COLO668 (cell line): ENCODE measurements around the gene SORBS2.

ENCODE experiments used
- DNase-seq: peaks from one replicate; lab custom pipeline; 2025; ENCODE audit not compliant: unreplicated experiment; lab: John Stamatoyannopoulos, UW

SORBS2 gene

DNA sequence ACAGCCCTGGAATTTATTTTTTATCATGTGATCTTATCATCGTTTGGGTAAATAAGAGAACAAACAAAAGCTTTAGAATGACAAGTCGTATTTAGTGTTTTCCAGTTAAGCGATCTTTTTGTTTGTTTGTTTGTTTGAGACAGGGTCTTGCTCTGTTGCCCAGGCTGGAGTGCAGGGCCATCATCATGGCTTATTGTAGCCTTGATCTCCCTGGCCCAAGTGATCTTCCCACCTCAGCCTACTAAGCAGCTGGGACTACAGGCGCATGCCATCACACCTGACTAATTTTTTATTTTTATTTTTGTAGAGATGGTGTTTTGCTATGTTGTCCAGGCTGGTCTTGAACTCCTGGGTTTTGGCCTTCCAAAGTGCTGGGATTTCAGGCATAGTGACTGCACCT, 219.6 kb downstream of the SORBS2 start:
- no peak for DNase-seq

DNA sequence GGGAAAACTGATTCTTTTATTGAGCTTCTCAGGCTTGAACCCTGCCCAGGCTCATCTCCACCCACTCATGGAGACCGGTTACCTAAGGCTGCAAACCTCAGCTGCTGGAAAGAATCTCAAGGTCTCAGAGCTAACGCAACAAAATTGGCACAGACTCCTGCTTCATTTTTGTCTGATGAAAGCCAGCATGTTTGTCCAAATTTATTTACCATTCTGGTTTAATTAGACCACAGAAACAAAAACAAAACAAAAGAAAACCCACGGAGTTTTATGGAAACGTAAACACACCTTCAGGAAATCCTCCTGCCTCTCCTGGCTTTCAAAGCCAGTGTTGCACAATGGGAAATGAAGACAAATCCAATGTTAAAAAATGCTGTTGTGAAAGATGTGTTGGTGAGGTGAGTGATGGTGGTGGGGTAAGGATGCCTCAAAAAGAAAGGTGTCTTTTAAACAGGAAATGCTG, 220.3 kb downstream of the SORBS2 start:
- no peak for DNase-seq

DNA sequence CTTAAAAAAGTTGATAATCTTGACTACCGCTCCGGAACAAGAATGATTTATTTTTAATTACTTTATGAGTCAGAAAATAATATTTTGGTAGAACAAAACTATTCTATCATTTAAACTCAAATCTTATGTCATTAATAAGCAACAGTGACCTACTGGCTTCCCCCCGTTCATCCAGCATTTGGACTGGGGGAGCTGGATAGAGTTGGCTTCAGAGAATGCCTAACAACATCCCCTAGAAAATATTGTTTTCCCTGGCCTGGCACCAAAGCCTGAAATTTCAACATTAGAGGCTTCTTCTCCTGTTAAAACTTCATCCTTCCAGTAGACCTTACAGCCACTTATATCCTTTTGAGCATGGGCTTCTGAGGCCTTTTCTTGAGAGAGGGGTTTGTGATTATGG, 221.0 kb downstream of the SORBS2 start:
- no peak for DNase-seq

DNA sequence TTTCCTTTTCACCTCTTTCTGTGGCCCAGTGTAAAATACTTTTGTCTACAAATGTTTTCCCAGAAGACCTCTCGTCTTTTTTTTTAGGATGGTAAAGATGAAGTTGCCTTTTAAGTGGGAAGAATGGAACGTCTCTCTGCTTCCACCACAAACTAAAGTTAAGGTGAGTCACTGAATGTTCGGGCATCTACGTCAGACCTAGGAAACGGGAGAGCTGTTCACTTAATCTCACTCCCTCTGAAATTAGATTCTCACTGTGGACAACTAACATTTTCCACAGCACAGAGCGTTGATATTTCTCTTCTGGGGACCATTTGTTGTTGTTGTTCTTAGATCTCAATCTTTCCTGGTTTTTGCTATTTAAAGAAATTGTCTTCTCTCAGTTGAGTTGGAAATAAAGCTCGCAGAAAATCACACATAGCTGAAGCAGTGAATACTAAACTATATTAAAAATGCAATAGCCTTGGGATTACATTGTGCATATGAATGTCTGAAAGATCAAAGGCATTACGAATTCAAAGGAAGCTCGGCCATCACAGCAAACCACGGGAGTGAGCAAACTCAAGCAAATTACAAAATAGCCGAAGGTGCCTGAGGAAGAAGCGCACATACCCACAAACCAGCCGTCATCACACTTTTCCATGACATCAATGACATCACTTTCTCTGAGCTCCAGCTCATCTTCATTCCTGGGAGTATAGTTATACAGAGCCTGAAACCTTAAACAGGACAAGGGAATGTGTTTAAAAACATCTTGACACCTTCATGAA, 222.7 kb downstream of the SORBS2 start:
- DNase-seq: no peak

DNA sequence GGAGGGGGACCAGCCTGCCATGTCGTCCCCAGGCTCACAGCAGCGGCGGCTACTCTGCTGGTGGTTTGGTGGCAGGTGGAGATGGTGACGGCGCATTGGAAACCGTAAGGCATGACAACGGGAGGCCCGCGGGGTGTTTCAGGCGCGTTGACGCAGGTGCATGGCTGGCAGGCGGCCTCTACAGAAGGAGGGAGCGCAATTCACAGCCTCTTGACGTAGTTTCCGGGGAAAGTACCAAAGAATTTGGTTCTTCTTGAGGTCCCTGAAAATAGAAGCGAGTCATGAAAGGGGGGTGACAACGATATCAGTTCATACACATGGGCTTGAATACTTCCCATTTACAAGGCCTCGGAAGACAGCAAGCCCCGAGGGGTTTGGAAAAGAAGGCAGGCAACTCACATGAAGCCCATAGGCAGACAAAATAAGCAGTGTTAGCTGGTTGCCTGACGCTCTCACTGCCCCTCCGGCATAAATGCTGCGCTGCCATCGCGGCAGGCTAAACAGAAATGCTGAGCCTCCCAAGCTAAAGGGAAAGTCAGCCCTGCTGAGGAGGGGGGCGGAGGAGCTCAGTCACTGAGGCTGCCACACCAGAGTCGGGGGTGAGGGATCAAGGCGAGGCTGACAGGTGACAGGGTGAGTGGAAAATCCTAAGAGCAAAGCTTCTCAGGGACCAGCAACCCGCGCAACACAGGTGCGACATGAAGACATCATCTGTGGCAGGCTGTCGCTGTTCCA, 224.4 kb downstream of the SORBS2 start:
- DNase-seq: no peak

DNA sequence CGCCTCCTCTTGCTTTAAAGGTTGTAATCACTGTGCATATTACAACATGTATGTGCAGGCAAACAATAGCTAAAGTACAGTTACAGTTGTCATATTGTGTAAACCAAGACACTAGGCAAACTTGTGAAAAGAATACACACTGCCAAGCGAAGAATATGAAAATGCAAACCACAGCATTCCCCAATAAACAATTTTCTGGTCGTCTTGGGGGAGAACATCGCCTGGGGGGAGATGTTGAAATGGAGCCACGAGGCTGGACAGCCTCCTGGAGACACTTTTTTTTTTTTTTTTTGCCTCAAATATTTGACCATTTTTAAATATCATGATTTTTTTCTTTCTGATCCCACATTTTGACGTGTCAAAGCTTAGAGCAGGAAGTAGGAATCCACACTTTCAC, 225.0 kb downstream of the SORBS2 start:
- DNase-seq: no peak

DNA sequence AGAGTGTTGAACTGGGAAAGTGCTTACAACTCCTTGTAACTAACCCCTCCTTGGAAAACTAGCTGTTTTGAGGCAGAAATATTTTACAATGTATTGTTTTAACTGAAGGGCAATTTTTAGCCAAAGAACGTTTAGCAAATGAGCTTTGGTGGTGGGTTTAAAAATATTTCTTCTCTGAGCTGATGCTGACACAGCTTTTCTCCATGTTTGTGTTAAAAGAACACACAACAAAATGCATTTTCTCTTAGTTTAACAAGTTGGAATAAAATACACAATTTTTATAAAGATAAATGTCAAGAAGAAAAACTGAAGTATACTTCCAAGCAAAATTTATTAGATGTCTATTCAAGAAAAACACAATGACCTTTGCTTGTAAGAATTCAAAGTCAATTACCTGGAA, 226.8 kb downstream of the SORBS2 start:
- DNase-seq: no peak

DNA sequence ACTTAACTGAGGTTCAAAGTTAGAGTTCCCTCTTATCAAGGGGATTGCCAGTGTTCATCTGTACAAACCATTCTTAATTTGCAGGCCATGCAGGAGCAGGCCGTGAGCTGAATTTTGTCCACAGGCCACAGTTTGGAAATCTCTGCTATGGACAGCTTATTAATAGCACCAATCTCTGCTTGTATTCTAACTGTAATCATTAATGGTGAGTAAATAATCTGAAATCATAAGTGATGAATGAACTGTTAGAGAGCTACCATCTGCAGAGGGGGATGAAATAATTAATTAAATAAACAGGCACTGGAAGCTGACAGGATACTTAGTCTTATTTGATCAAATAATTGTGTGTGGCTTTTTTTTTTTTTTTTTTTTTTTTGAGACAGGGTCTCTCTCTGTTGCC, 228.2 kb downstream of the SORBS2 start:
- DNase-seq: no peak

DNA sequence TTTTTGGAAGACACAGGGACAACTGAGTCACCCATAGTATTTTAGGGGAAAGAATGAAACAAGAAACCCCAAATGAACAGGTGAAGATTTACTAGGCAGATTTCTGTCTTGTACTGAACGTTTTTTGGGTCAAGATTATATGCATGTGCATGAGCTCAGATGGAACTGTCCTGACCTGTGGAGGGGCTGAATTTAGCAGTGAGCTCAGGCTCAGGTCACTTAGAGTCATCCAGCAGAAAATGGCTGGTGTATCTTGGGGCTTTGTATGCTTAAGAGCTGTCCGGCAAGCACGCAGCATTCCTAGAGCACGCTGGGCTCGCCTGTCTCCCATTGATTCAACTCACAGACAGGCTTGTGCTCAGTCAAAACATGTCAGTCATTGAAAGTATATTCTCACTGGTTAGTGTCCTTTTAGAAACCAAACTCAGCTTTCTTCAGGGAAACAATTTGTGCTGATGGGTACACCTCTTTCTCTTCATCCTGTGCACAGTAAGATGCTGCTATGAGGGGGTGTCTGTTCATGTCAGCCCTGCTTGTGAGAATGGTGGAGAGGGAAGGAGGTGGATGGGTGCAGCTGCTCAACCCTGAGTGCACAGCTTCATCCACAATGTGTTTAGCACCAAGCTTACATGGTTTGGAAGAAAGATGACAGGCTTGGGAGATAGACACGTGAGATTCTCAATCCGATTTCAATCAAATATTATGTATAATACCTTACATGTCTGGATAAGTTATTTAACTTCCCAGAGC, 229.2 kb downstream of the SORBS2 start:
- no peak for DNase-seq

DNA sequence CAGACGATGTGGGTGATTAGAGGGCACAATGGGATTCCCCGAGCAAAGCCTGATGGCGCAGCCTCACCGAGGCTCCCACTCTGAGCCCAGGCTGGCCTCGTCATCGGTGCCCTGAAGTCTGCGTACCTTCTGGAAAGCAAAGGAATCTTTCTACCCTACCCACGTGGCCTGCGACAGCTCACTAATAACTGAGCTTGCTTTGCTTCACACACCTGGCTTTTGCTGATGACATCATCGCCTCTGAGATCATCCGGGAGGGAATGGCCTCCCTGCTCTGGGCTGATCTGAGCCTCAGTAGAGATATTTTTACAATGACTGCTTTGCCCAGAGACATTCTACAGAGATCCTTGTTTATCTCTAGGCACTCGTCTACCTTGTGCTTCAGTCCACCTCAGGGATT, 231.3 kb downstream of the SORBS2 start:
- peak; percentile 21 for DNase-seq

DNA sequence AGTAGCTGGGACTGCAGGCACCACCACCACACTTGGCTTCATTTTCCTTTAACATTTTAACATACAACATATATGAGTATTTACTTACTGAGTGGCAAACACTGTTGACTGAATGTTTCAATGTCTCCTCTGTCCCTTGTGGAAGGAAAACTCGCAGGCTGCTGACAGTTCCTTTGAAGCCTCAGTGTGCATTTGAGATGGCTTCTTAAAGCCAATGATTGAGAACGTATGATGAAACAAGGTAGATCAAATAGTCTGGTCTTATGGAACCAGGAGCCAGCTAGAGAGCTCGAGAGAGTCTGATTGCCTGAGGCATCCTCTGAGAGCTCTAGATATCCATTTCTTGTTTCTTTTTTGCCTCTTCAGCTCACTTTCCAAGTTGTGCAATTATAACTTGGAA, 233.7 kb downstream of the SORBS2 start:
- DNase-seq: no peak

DNA sequence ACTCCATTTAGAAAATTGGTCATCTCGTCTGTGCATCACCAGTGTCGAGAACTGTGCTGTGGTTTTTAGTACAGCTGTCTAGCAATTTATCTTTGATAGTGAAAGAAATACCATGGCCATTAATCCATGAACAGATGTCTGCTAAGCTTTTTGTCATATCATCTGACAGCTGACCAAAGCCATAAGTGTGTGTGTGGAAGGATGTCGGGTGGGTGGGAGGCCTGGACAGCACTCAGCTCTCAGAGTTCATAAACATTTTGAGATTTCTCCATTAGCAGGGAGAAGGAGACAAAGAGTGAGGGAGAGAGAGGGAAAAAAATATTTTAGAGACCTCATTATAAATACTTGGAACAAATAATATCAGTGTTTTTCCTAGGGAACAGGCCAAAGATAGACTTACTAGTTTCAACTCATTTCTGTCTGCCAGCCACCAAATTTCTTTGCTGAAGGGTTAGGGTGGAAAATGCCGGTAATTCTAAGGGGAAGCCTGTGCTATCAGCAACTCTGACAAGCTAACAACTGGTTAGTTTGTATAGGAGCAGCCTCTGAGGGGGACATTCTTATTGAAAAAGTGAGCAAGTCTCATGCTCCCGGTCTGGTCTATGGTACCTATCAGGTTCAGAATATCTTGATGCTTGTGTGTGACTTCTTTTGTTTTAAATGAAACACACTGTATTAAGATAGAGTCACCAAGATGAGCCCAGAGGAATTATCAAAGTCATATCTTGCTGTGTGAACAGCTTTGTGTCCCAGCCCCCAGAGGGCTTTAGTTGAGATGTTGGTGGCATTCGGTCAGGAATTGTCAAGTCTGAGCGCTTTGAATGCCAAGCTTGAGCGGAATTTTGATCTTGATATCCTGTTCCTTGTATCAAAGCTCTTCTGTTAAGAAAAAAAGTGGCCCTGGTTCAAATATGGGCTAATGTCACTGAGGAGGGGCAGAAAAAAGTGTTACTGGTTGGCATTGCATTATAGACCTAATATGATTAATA, 234.7 kb downstream of the SORBS2 start:
- no peak for DNase-seq

DNA sequence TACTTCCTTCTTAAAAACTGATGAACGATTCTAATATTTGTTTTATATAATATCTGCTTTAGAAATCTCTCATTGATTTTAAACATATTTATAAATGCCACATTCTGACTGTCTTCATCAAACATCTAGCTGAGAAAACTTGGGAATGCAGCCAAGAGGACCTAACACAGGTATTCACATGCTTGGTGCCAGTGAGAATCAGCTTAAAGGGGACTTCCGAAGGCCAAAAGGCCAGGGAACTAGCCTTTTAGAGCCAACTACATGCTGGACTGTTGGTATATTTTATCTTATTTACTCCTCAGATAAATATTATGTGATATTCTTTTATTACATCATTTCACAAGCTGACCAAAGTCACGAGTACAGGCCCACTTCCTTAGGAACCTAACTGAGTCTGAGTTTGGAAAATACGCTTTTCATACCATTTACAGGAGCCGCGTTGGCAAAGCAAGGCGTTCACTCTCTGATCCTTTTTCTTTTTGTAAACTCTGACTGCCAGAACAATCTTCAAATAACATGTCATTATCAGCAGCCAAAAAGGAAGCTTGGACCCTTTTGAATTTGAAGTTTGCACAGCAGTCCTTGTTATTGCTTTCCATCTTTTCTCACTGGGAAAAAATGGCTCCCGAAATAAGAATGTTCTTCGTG, 235.6 kb downstream of the SORBS2 start:
- DNase-seq: no peak

DNA sequence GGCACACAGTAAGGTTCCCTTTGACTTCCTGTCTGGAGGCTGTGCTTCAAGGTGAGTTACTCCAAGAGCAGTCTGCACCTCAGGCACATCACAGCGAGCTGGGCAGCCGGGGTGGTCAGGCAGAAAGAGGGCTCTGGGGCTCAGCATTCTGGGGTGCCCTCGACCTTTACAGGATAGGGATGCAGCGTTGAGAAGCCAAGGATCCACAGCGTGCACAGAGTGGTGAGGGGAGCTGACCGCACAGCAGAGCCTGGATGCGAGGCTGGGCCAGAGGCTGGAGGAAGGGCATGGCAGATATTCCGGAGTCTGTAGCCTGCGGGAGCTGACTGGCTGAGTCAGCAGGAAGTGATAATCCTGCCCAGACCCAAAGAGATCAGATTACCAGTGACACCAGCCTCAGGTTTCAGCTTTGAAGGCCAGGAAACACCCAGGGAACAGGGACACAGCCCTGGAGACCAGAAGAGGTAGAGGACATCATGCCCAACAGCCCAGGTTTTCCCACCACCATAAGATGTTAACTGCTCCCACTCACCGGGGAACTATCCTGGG, 238.3 kb downstream of the SORBS2 start:
- DNase-seq: peak; percentile 66

DNA sequence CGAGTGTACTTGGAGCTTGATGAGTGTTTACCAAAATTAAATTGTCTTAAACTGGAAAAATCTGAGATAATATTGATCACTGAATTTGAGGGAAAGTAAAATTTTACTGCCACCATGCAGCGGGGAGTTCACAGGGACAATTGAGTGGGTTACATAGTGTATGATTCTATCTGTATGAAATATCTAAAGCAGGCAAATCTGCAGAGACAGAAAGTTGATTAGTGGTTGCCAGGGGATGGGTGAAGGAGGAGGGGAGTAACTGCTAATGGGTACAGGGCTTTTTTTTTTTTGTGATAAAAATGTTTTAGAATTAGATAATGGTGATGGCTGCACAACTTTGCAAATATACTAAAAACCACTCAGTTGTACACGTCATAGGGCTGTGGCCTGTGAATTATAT, 241.3 kb downstream of the SORBS2 start:
- no peak for DNase-seq

DNA sequence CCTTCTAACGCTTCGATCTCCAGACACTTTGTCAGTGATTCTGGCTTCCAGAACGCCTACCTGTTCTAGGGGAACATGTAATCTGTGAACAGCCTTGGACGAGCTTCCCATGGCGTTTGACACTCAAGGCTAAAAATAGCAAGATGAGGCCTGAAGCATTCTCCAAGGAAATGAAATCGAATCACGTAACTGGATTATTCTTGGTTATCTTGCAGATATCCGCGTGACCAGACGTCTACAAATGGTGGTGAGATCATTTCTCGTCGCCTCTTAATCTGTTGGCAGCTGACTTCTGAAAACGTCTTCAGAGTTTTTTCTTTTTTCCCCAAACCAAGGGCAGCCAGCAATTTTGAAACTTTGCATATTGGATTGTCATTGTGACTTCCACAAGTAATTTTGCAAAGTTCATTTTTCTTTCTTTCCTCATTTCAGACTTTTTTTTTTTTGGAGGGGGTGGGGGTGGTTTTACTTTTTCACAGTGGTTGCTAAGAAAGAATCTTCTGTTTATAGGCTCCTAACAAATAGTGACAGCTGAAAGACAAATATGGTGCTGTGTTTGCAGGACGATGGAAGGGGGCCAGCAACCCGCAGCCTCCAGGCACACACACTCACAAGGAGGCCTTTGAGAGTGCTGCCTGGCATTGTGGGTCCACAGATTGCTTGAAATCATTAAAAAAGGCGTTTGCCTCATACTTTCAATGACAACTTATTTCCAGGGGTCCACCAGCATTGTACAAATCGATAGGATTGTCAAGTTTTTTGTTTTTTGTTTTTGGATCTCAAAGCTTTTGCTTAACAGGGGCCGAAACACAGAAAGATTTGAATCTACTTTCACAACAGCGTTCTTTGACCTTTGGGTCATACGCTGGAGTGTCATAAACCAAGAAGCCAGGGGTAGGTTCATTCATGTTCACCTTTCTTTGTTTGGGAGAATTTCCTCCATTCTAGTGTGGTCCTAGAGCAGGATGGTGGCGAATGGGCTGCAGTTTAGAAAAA, 244.3 kb downstream of the SORBS2 start:
- DNase-seq: no peak

DNA sequence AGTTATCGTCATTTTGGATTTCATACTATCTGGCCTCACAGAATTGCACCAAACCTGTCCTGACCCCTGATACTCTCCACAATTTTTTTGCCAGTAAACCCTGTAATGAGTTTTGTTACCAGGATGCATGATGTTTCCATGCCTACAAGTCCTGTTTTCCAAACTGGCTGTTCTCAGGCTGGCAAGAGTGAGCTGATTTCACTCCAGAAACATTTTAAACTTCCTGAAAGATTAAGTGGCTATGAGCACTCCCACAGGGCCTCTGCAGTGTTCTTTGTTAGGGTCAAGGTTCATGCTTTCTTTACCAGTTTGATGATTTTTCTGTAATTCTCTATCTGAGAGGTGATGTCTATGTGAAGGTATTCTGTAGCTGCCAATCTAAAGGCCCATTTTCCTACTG, 245.0 kb downstream of the SORBS2 start:
- no peak for DNase-seq

DNA sequence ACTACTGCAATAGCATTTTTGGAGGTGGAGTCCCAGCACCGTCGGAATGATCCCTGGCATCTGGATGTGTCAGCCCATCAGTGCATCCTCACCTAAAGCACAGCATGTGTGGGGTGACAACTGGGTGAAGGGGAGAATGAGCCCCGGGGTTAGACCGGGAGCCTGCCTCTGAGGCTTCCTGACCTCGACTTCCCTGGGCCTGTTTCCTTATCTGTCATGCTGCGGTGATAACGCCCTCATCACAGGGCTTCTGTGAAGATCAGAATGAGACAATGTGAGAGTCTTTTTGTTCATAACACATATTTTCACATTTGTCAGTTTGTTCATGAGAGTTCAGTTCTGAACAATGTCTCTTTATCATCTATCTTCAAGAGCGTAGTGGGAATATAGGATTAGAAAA, 245.6 kb downstream of the SORBS2 start:
- DNase-seq: no peak

DNA sequence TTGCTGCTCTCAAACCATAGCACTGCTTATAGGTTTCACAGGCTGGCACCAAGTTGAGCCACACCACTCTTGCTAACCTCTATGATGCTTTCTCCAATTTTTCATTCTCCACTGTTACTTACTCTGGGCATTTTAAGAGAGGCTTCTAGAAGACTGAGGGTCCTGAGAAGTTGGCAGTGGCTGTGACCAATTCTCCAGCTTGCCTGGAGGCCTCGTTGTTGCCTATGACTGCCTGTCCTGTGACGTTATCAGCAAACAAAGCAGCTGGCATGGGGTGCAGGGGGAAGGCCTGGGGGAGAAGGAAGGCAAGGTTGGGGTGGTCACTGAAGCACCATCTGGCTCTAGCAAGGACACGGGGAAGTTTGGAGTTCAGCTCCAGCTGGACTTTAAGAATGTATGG, 246.3 kb downstream of the SORBS2 start:
- DNase-seq: no peak
